MCF 10A (cell line): ENCODE results near the gene SLC6A11. TPM values are rescaled to one million over a fixed set of nuclear protein-coding genes. Genes with fewer than 3 reads are reported as not detected.

ENCODE experiments used
- BruUV-seq: library from RNA; stranded (reverse); fragments of 400-500 nt; replicated peaks from 2 replicates; lab custom pipeline; 2021; lab: Mats Ljungman, UMichigan
- CTCF ChIA-PET: fragments of 300-600 bp; sonication (Branson Sonifier 250); formaldehyde crosslinking; extraction: SDS; loops from one replicate; lab custom pipeline; 2021; ENCODE audit warnings: antibody characterized with exemption, inconsistent platforms; lab: Yijun Ruan, JAX
- POLR2A ChIA-PET: fragments of 300-600, 350-650 bp; sonication (Branson Sonifier 250); formaldehyde crosslinking; extraction: SDS; loops from one replicate; lab custom pipeline; 2020; ENCODE audit warnings: antibody characterized with exemption, inconsistent platforms; lab: Yijun Ruan, JAX
- DNase-seq: peaks from one replicate; pipeline ENCODE4 v3.0.0-alpha.2; 2018; ENCODE audit not compliant: unreplicated experiment
- H3K27ac Mint-ChIP-seq: one replicate; pipeline ENCODE4 v1.8.0; 2022; ENCODE audit warnings: mild to moderate bottlenecking, low read depth, mixed read lengths; ENCODE audit not compliant: unreplicated experiment
- H3K27me3 Mint-ChIP-seq: one replicate; pipeline ENCODE4 v1.8.0; 2022; ENCODE audit warnings: mixed read lengths; ENCODE audit not compliant: insufficient read depth, unreplicated experiment
- H3K36me3 Mint-ChIP-seq: one replicate; pipeline ENCODE4 v1.8.0; 2022; ENCODE audit warnings: mild to moderate bottlenecking, moderate library complexity, mixed read lengths; ENCODE audit not compliant: insufficient read depth, unreplicated experiment
- H3K4me1 Mint-ChIP-seq: one replicate; pipeline ENCODE4 v1.8.0; 2022; ENCODE audit warnings: mixed read lengths; ENCODE audit not compliant: insufficient read depth, unreplicated experiment
- H3K4me3 Mint-ChIP-seq: one replicate; pipeline ENCODE4 v1.8.0; 2022; ENCODE audit warnings: mild to moderate bottlenecking, moderate library complexity, mixed read lengths; ENCODE audit not compliant: unreplicated experiment
- H3K9me3 Mint-ChIP-seq: one replicate; pipeline ENCODE4 v1.8.0; 2022; ENCODE audit warnings: mixed read lengths; ENCODE audit not compliant: unreplicated experiment
- intact Hi-C: fragments of 100-400 bp; cut with micrococcal nuclease; formaldehyde crosslinking; loops from 2 replicates; pipeline ENCODE4 v1.14.1; 2022
- total RNA-seq: library from RNA; stranded (reverse); gene quantifications from 2 replicates; pipeline ENCODE4 v1.2.3, GENCODE V29; 2022
- TF ChIP-seq, protein P1 (sequence below): fragments of 200-600 bp; IDR thresholded peaks from one replicate; pipeline ENCODE4 v1.8.0; 2022; ENCODE audit warnings: antibody characterized with exemption, mild to moderate bottlenecking; ENCODE audit not compliant: unreplicated experiment

The SLC6A11 gene
- total RNA-seq, 1 experiment from 2014 or later = 1.4 TPM

GRCh38 chr3:10822055-10822454 is 6.0 kb downstream of the SLC6A11 start:
- H3K27ac Mint-ChIP-seq = no peak overlapping the region
- no TSS peak for BruUV-seq
- ChIA-PET CTCF (no interaction called here), POLR2A (no interaction called here)
- H3K4me3 Mint-ChIP-seq = no peak overlapping the region
- H3K4me1 Mint-ChIP-seq = no peaks in the 10 kb centered on the region
- no peaks in the 10 kb centered on the region for H3K9me3 Mint-ChIP-seq
- TF ChIP-seq, protein P1, sequence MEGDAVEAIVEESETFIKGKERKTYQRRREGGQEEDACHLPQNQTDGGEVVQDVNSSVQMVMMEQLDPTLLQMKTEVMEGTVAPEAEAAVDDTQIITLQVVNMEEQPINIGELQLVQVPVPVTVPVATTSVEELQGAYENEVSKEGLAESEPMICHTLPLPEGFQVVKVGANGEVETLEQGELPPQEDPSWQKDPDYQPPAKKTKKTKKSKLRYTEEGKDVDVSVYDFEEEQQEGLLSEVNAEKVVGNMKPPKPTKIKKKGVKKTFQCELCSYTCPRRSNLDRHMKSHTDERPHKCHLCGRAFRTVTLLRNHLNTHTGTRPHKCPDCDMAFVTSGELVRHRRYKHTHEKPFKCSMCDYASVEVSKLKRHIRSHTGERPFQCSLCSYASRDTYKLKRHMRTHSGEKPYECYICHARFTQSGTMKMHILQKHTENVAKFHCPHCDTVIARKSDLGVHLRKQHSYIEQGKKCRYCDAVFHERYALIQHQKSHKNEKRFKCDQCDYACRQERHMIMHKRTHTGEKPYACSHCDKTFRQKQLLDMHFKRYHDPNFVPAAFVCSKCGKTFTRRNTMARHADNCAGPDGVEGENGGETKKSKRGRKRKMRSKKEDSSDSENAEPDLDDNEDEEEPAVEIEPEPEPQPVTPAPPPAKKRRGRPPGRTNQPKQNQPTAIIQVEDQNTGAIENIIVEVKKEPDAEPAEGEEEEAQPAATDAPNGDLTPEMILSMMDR = no peak
- DNase-seq = no peak
- intact Hi-C loops = no loop called here
- H3K36me3 Mint-ChIP-seq = no peaks in the 10 kb centered on the region
- no peaks in the 10 kb centered on the region for H3K27me3 Mint-ChIP-seq

DNA sequence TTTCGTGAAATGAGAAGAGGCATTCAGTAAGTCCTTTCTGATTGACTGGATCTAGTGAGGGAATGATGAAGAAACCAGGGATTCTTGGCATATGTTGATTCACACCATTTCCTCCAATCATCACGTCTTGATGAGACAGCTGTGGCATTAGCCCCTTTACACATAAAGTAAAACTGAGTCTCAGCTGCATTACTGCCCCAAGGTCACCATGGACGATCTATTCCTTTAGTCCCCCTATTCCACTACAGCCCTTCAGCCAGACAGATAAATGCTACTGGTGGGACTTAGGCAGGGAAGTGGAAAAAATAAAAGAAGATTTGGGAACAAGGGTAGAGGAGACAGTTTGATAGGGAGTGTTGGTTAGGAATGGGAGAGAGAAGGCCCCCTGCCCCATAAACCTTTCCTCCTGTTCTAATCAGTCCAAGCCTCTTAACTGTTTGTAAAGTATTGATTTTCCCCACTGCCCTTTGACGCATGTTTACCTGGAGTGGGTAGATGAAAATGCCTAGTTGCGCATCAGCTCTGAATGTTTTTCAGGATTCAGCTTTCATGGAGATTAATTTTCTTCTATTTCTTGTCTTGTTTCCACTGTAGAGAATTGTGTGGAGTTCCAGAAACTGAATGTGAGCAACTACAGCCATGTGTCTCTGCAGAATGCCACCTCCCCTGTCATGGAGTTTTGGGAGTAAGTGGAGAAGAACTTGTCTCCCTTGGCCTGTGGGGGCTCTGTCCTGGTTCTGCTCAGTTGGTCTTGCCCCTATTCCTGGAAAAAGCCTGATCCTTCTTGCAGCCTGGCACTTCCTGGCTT is 6.9 kb downstream of the SLC6A11 start:
- H3K27me3 Mint-ChIP-seq = no peaks in the 10 kb centered on the region
- no peak overlapping the region for H3K4me3 Mint-ChIP-seq

GRCh38 chr3:10823516-10823818 is 7.4 kb downstream of the SLC6A11 start:
- intact Hi-C loops = no loop called here
- POLR2A ChIA-PET = interaction anchor here (0.7 kb wide), 1 partner anchor 784 kb away, joined by 3 read pairs; no protein-coding TSS in a partner anchor
- DNase-seq = no peak
- Mint-ChIP-seq H3K4me3 (no peak overlapping the region), H3K9me3 (no peaks in the 10 kb centered on the region), H3K4me1 (no peaks in the 10 kb centered on the region), H3K27ac (no peak overlapping the region), H3K36me3 (no peaks in the 10 kb centered on the region), H3K27me3 (no peaks in the 10 kb centered on the region)
- CTCF ChIA-PET = interaction anchor here (0.9 kb wide), 1 partner anchor 10 kb away, joined by 3 read pairs; no protein-coding TSS in a partner anchor
- TF ChIP-seq, protein P1 = no peak
- BruUV-seq = no TSS peak

More for the DNA sequence above, 6.9 kb downstream of the SLC6A11 start:
- POLR2A ChIA-PET = interaction anchor here (0.7 kb wide), 1 partner anchor 785 kb away, joined by 3 read pairs; no protein-coding TSS in a partner anchor
- no peaks in the 10 kb centered on the region for H3K4me1 Mint-ChIP-seq
- CTCF ChIA-PET = interaction anchor here (0.9 kb wide), 1 partner anchor 11 kb away, joined by 3 read pairs; no protein-coding TSS in a partner anchor
- H3K36me3 Mint-ChIP-seq = no peaks in the 10 kb centered on the region
- DNase-seq = no peak
- no peak overlapping the region for H3K27ac Mint-ChIP-seq
- no peaks in the 10 kb centered on the region for H3K9me3 Mint-ChIP-seq
- no TSS peak for BruUV-seq
- intact Hi-C loops = no loop called here
- TF ChIP-seq, protein P1 = no peak

DNA sequence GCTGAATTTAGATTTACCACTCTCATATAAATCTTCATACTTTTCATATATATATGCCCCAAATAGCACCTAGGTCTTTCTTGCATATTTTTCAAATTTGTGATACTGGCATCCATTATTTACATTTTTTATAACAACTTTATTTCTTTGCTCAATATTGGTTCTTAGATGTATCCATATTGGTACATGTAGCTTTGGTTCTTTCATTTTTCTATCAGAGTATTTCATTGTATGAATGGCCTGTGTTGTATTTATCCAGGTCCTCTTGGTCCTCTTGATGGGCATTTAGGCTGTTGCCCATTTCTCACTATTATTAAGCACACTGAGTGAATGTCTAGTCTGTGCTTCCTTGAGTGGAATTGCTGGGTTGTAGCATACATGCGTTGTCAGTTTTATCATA is 8.4 kb downstream of the SLC6A11 start:
- ChIA-PET POLR2A (no interaction called here), CTCF (no interaction called here)
- TF ChIP-seq, protein P1 = no peak
- no peak overlapping the region for H3K27ac Mint-ChIP-seq
- H3K36me3 Mint-ChIP-seq = no peaks in the 10 kb centered on the region
- H3K4me1 Mint-ChIP-seq = no peaks in the 10 kb centered on the region
- no peak for DNase-seq
- no TSS peak for BruUV-seq
- H3K9me3 Mint-ChIP-seq = no peaks in the 10 kb centered on the region
- intact Hi-C loops = no loop called here
- no peaks in the 10 kb centered on the region for H3K27me3 Mint-ChIP-seq
- H3K4me3 Mint-ChIP-seq = no peak overlapping the region
